ENCODE results near the gene TMEM141. TPM values are rescaled to one million over a fixed set of nuclear protein-coding genes. Genes with fewer than 3 reads are reported as not detected.
"Not testable (repeated sequence)": the region's sequence is repeated elsewhere in the genome, so short reads cannot be mapped to it uniquely, and the experiment has no call there.

Gene TMEM141
- total RNA-seq, 1 donor from 2014 or later: 64.4 TPM

DNA sequence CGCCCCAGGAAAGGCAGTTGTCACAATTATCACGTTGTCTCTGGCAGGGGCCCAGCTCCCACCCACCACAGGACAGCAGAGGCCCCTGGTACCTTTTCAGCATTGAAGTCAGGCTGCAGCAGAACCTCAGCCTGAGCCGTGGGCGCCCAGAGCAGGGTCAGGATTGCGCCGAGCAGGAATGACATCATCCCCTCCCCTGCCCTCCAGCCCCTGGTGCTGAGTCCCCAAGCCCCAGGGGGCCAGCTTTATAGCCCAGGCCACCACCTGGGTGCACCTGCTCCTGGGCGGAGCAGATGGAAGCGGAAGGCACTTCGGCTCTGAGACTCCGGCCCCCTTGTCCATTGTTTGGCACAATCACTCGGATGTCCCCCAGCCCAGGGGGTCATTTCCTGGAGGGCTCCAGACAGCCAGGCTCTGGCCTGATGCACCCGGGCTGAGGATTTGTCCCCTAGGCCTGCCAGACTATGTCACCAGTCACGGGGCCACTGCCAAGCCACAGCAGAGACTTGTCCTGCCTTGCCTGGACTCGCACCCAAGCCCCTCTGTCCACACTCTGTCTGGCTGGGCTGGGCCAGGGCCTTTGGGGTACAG, 26.7 kb upstream of the TMEM141 start, which contains the start of gene LCN15:
Gene LCN15 (minus strand): TSS at position 218 of the 591 bp plus-strand sequence. CDS start 30 bp downstream, at position 188.
- intact Hi-C loops (cut with DNase I): no loop called here
- peak; percentile 60 for DNase-seq

DNA sequence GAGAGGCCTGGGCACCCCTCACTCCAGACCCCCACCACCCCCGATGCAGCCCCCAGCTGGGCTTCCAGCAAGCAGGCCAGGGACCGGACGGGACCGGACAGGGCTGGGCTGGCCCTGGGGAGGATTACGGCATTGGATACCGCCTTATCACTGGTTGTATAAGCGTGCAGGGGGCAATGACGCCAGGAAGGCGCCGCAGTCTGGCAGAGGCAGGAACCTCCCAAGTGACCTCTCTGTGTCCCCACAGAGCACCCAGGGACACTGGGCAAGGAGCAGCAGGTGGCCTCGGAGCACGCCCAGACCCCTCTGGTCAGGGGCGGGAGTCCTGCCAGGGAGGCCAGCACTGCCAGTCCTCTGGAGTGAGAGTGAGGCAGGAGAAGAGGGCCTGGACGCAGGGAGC, 26.1 kb upstream of the TMEM141 start:
- TF ChIP-seq, protein P1, sequence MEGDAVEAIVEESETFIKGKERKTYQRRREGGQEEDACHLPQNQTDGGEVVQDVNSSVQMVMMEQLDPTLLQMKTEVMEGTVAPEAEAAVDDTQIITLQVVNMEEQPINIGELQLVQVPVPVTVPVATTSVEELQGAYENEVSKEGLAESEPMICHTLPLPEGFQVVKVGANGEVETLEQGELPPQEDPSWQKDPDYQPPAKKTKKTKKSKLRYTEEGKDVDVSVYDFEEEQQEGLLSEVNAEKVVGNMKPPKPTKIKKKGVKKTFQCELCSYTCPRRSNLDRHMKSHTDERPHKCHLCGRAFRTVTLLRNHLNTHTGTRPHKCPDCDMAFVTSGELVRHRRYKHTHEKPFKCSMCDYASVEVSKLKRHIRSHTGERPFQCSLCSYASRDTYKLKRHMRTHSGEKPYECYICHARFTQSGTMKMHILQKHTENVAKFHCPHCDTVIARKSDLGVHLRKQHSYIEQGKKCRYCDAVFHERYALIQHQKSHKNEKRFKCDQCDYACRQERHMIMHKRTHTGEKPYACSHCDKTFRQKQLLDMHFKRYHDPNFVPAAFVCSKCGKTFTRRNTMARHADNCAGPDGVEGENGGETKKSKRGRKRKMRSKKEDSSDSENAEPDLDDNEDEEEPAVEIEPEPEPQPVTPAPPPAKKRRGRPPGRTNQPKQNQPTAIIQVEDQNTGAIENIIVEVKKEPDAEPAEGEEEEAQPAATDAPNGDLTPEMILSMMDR (IDR thresholded peaks at IDR 0.05): no peak
- no peaks in the 10 kb centered on the region for H3K36me3 ChIP-seq

More for the DNA sequence above, 26.7 kb upstream of the TMEM141 start, which contains the start of gene LCN15:
- Histone ChIP-seq H3K4me1 (no peaks in the 10 kb centered on the region), H3K27me3 (no peaks in the 10 kb centered on the region), H3K9me3 (no peaks in the 10 kb centered on the region), H3K36me3 (no peaks in the 10 kb centered on the region), H3K4me3 (no peak within 1 kb of the TSS), H3K27ac (no peak within 1 kb of the TSS)
- ATAC-seq: no peak
- TF ChIP-seq, protein P1 (IDR thresholded peaks at IDR 0.05): no peak

DNA sequence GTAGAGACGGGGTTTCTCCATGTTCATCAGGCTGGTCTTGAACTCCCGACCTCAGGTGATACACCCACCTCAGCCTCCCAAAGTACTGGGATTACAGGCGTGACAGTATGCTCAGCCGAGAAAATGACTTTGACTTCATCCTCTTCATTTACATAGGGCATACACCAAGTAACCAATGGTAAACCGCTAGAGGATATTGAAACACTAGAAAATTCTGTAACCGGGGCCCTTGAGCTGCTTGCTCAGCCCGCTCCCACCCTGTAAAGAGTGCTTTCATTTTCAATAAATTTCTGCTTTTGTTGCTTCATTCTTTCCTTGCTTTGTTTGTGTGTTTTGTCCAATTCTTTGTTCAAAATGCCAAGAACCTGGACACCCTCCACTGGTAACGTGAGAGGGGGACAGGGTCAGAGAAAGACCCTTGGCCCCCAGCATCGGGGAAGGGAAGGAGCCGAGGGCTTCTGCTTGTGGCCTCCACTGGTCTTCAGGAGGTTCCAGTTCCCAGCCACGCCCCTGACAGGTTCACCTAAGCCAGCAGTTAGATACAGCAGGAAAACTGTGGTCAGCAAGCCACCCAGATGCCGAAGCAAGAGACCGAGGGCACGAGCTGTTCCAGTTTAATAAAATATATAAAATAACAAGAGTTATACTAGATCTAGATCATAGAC, 25.3 kb upstream of the TMEM141 start:
- H3K4me3 ChIP-seq; ATAC-seq; H3K27me3 ChIP-seq; H3K9me3 ChIP-seq; intact Hi-C loops (cut with DNase I); H3K4me1 ChIP-seq; H3K36me3 ChIP-seq; H3K27ac ChIP-seq: not testable (repeated sequence)
- peak; percentile 47 for DNase-seq

More for the DNA sequence above, 26.1 kb upstream of the TMEM141 start:
- Histone ChIP-seq H3K27ac (no peak overlapping the region), H3K9me3 (no peaks in the 10 kb centered on the region), H3K27me3 (no peaks in the 10 kb centered on the region), H3K4me1 (no peaks in the 10 kb centered on the region), H3K4me3 (no peak overlapping the region)
- intact Hi-C loops (cut with DNase I): no loop called here
- DNase-seq (peak; percentile 64), ATAC-seq (no peak)

DNA sequence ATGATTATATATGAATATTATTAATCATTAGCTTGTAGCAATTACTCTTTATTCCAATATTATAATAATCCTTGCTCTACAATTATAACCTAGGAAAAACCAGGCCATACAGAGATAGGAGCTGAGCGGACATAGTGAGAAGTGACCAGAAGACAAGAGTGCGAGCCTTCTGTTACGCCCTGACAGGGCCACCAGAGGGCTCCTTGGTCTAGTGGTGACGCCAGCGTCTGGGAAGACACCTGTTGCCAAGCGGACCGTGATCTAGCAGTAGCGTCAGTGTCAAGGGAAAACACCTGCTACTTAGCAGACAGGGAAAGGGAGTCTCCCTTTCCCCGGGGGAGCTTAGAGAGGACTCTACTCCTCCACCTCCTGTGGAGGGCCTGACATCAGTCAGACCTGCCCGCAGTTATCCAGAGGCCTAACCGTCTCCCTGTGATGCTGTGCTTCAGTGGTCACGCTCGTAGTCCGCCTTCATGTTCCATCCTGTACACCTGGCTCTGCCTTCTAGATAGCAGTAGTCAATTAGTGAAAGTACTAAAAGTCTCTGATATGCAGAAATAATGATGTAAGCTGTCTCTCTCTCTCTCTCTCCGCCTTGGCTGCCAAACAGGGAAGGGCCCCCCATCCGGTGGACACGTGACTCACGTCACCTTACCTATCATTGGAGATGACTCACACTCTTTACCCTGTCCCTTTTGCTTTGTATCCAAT, 24.6 kb upstream of the TMEM141 start:
- H3K27me3 ChIP-seq; H3K4me1 ChIP-seq; H3K27ac ChIP-seq; H3K36me3 ChIP-seq; ATAC-seq; intact Hi-C loops (cut with DNase I); H3K4me3 ChIP-seq; H3K9me3 ChIP-seq: not testable (repeated sequence)
- peak; percentile 72 for DNase-seq
- TF ChIP-seq, protein P1 (IDR thresholded peaks at IDR 0.05): peak; percentile 37

DNA sequence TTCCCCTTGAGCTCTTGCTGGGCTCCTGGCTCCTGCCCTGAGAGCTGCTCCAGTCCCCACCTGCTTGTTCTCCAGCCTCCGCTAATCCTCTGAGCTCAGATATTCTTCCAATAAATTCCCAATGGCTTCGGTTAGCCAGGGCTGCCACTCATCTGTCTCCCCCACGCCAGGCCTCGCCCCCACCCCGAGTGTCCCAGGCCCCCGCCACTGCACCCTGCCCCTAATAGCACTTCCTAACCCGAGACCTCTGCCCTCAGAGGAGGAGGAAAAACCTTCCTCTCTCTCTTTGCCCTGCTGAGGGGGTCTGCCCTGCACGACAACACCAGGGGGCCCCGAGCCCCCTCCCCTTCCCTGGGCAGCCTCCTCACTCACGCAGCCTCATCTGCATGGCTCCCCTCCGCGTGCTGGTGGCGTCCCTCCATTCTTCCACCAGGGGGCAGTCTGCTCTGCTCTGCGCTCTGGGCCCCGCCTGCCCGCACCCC, 21.4 kb upstream of the TMEM141 start:
- Histone ChIP-seq H3K4me1 (no peaks in the 10 kb centered on the region), H3K36me3 (no peaks in the 10 kb centered on the region), H3K27me3 (no peaks in the 10 kb centered on the region), H3K9me3 (no peaks in the 10 kb centered on the region), H3K27ac (no peak overlapping the region), H3K4me3 (no peak overlapping the region)
- DNase-seq (peak; percentile 73), ATAC-seq (peak; percentile 81)
- TF ChIP-seq, protein P1 (IDR thresholded peaks at IDR 0.05): peak; percentile 46
- intact Hi-C loops (cut with DNase I): no loop called here

Data from upper lobe of right lung (tissue), 1 donor.